ENCODE measurements around the gene ARX. TPM values are rescaled to one million over a fixed set of nuclear protein-coding genes. Genes with fewer than 3 reads are reported as not detected.

ARX gene
- total RNA-seq, 1 donor from 2014 or later = not detected

DNA sequence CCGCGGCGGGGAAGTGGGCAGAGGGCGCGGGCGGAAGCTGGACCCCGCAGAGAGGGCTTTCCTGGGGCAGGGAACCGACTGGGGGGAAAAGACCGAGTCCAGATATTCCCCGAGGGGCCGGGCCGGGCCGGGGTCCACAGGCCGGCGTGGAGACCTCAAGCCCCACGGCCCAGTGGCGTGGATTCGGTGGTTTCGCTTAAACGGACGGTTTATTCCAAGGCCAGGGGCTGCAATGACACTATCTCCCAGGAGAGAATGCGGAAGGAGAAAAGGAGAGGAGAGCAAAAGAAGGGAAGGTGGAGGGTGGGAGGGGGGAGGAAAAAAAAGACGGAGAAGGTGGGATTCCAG is 10.8 kb downstream of the ARX start:
- Mint-ChIP-seq H3K9me3 (ENCODE audit: unreplicated experiment) (no peaks in the 10 kb centered on the region), H3K27me3 (ENCODE audit: unreplicated experiment) (peaks cover 70% of the 10 kb centered on the region), H3K36me3 (ENCODE audit: unreplicated experiment) (peaks cover 2% of the 10 kb centered on the region), H3K4me1 (ENCODE audit: unreplicated experiment) (peaks cover 28% of the 10 kb centered on the region), H3K4me3 (ENCODE audit: unreplicated experiment) (peak overlapping the region; percentile 35), H3K27ac (ENCODE audit: unreplicated experiment) (no peak overlapping the region)
- TF ChIP-seq, protein P1, sequence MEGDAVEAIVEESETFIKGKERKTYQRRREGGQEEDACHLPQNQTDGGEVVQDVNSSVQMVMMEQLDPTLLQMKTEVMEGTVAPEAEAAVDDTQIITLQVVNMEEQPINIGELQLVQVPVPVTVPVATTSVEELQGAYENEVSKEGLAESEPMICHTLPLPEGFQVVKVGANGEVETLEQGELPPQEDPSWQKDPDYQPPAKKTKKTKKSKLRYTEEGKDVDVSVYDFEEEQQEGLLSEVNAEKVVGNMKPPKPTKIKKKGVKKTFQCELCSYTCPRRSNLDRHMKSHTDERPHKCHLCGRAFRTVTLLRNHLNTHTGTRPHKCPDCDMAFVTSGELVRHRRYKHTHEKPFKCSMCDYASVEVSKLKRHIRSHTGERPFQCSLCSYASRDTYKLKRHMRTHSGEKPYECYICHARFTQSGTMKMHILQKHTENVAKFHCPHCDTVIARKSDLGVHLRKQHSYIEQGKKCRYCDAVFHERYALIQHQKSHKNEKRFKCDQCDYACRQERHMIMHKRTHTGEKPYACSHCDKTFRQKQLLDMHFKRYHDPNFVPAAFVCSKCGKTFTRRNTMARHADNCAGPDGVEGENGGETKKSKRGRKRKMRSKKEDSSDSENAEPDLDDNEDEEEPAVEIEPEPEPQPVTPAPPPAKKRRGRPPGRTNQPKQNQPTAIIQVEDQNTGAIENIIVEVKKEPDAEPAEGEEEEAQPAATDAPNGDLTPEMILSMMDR (IDR thresholded peaks at IDR 0.05) = no peak
- DNase-seq (ENCODE audit: extremely low spot score, unreplicated experiment) = no peak

DNA sequence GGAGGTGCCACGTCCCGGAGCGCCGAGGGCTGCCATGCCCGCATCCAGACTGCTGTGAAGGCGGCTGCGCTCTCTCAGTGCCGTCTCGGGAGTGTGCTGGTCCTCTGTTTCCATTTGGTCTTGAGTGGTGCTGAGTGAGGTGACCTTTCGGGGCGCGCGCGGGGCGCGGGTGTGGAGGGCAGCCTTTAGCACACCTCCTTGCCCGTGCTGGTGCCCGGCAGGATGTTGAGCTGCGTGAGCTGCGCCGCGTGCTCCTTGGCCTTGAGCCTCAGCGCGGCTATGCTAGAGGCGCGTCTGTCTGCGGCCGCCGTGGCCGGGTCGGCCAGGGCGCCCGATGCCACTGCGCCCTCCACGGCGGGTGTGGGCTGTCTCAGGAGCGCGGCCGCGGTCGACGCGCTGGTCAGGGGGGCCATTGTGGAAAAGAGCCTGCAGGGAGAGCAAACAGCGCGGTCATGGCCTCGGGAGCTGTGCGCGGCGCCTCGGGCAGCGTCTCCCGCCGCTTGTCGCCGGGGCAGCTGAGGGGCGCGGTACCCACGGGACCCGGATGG is 11.2 kb downstream of the ARX start:
- Mint-ChIP-seq H3K9me3 (ENCODE audit: unreplicated experiment) (no peaks in the 10 kb centered on the region), H3K4me3 (ENCODE audit: unreplicated experiment) (peak overlapping the region; percentile 60), H3K27me3 (ENCODE audit: unreplicated experiment) (peaks cover 65% of the 10 kb centered on the region), H3K4me1 (ENCODE audit: unreplicated experiment) (peaks cover 28% of the 10 kb centered on the region), H3K27ac (ENCODE audit: unreplicated experiment) (no peak overlapping the region), H3K36me3 (ENCODE audit: unreplicated experiment) (peaks cover 2% of the 10 kb centered on the region)
- TF ChIP-seq, protein P1 (IDR thresholded peaks at IDR 0.05) = no peak
- DNase-seq (ENCODE audit: extremely low spot score, unreplicated experiment) = no peak

DNA sequence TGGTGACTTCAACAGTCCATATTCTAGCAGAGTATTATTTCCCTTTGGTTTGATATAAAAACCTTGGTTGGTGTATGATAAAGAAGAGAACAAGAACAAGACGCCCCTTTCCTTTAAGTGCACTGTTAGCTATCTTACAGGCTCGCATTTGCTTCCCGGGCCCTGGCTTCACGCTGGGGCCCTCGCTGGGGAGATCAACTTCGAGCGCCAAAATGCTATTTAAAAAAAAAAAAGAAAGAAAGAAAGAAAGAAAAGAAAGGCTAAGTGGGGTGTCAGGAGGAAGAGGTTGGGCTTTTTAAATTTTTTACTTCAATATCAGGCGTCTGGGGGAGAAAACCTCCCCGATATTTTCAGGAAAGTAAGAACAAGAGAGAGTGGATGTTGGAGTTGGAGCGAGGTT is 11.7 kb downstream of the ARX start:
- Mint-ChIP-seq H3K27ac (ENCODE audit: unreplicated experiment) (no peak overlapping the region), H3K9me3 (ENCODE audit: unreplicated experiment) (no peaks in the 10 kb centered on the region), H3K36me3 (ENCODE audit: unreplicated experiment) (peaks cover 2% of the 10 kb centered on the region), H3K4me3 (ENCODE audit: unreplicated experiment) (peak overlapping the region; percentile 73), H3K4me1 (ENCODE audit: unreplicated experiment) (peaks cover 28% of the 10 kb centered on the region), H3K27me3 (ENCODE audit: unreplicated experiment) (peaks cover 60% of the 10 kb centered on the region)
- DNase-seq (ENCODE audit: extremely low spot score, unreplicated experiment) = no peak
- TF ChIP-seq, protein P1 (IDR thresholded peaks at IDR 0.05) = no peak

DNA sequence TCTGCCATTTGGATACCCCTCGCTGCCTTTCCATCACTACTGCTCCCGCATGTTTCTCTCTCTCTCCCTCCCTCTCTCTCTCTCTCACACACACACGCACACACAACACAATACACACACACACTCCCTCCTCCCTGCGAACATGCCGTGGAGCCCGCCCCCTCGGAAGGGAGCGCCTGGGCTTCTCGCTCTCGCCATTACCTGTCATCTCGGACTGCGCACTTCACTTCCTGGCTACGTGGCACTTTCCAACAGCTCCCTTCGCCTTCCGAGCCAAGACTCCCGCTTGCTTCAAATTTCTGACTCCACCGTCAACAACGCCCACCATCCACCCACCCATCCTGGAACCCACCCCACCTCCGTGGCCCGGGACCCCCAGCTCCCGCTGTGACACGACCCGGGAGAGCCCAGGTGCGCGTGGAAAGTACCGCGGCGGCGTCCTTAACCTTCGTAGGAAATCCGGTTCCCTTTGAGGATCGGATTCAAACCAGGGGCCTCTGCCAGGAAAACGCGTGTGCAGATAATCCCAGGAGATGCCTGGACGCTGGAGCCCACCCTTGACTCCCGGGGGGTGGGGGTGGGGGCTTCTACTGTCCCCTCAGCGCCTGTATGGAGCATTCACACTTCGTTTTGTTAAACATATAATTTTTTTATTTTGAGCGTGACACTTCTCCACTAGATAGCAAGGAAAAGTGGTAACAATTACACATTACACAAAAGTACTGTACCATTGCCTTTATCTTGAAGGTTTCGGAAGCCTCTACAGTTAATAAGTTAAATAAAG is 12.5 kb downstream of the ARX start:
- no peaks in the 10 kb centered on the region for H3K9me3 Mint-ChIP-seq (ENCODE audit: unreplicated experiment)
- peaks cover 2% of the 10 kb centered on the region for H3K36me3 Mint-ChIP-seq (ENCODE audit: unreplicated experiment)
- H3K27ac Mint-ChIP-seq (ENCODE audit: unreplicated experiment) = no peak overlapping the region
- TF ChIP-seq, protein P1 (IDR thresholded peaks at IDR 0.05) = no peak
- no peak for DNase-seq (ENCODE audit: extremely low spot score, unreplicated experiment)
- H3K4me1 Mint-ChIP-seq (ENCODE audit: unreplicated experiment) = peaks cover 28% of the 10 kb centered on the region
- peaks cover 52% of the 10 kb centered on the region for H3K27me3 Mint-ChIP-seq (ENCODE audit: unreplicated experiment)
- H3K4me3 Mint-ChIP-seq (ENCODE audit: unreplicated experiment) = peak overlapping the region; percentile 64

DNA sequence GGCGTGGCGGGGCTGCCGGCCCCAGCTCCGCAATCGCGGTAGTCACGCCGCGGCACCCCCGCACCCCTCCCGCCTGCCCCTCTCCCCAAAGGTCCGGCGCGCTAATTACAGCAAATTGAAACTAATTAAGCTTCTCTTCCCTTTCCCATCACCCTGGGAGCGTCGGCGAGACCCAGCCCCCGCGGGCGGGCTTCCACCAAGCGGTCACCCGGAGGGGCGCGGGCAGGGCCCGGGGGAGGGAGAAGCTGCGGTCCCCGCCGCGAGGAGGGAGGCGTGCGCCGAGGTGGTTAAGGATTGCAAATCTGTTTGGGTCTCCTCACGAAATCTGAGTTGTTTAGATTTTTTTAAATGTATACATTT is 13.1 kb downstream of the ARX start:
- Mint-ChIP-seq H3K36me3 (ENCODE audit: unreplicated experiment) (peaks cover 2% of the 10 kb centered on the region), H3K27ac (ENCODE audit: unreplicated experiment) (no peak overlapping the region), H3K4me3 (ENCODE audit: unreplicated experiment) (peak overlapping the region; percentile 64), H3K9me3 (ENCODE audit: unreplicated experiment) (no peaks in the 10 kb centered on the region), H3K4me1 (ENCODE audit: unreplicated experiment) (peaks cover 28% of the 10 kb centered on the region), H3K27me3 (ENCODE audit: unreplicated experiment) (peaks cover 46% of the 10 kb centered on the region)
- DNase-seq (ENCODE audit: extremely low spot score, unreplicated experiment) = no peak
- TF ChIP-seq, protein P1 (IDR thresholded peaks at IDR 0.05) = no peak
